Suppressor macrophage (primary cell): ENCODE results near the gene SMCO4.
"Not testable (repeated sequence)": the region's sequence is repeated elsewhere in the genome, so short reads cannot be mapped to it uniquely, and the experiment has no call there.

Experiments
- DNase-seq, 4 experiments: peaks; one replicate each; pipeline ENCODE4 v3.0.0-alpha.2; 2020 to 2022

Gene SMCO4

GRCh38 chr11:93476796-93477195, 66.4 kb downstream of the SMCO4 start:
- DNase-seq, result no peak

- DNase-seq, result no peak
These were observed 69.1 kb downstream of the SMCO4 start for GRCh38 chr11:93474123-93474522.

- no peak for DNase-seq
These were observed 74.9 kb downstream of the SMCO4 start for GRCh38 chr11:93468290-93468689.

- DNase-seq, result no peak
These were observed 76.1 kb downstream of the SMCO4 start for GRCh38 chr11:93467054-93467453.

GRCh38 chr11:93464927-93465540, 78.2 kb downstream of the SMCO4 start:
- peak in 1 of 4 experiments; percentile 7 for DNase-seq

GRCh38 chr11:93463666-93464065, 79.5 kb downstream of the SMCO4 start:
- not testable (repeated sequence) for DNase-seq

GRCh38 chr11:93458286-93458685, 84.9 kb downstream of the SMCO4 start:
- no peak for DNase-seq

- DNase-seq, result no peak
These were observed 98.5 kb downstream of the SMCO4 start for GRCh38 chr11:93444617-93445073.

GRCh38 chr11:93443232-93443631, 100.0 kb downstream of the SMCO4 start:
- DNase-seq, result not testable (repeated sequence)

GRCh38 chr11:93432247-93432646, 110.9 kb downstream of the SMCO4 start:
- DNase-seq, result peak in 1 of 4 experiments; percentile 2
